PC-9 (cell line): Measurements from ENCODE around the gene RHOF. TPM values are rescaled to one million over a fixed set of nuclear protein-coding genes. Genes with fewer than 3 reads are reported as not detected.

Experiments used
- BruUV-seq: library from RNA; stranded (reverse); fragments of 400-500 nt; replicated peaks from 2 replicates; lab custom pipeline; 2021; lab: Mats Ljungman, UMichigan
- CTCF ChIA-PET: fragments of 300-600 bp; sonication (Branson Sonifier 250); formaldehyde crosslinking; loops from one replicate; lab custom pipeline; 2022; ENCODE audit warnings: antibody characterized with exemption; lab: Charles Lee
- POLR2A ChIA-PET: fragments of 300-600 bp; sonication (Branson Sonifier 250); formaldehyde crosslinking; loops from one replicate; lab custom pipeline; 2022; ENCODE audit warnings: antibody characterized with exemption; ENCODE audit not compliant: unreplicated experiment; lab: Charles Lee
- DNase-seq, 2 experiments: peaks; one replicate each; pipeline versions ENCODE4 v3.0.0 to v3.0.0-alpha.2; 2015 to 2022; ENCODE audit warnings: mixed read lengths in 1 of 2
- H2AFZ ChIP-seq: fragments of 200-600 bp; sonication (generic); 2 replicates; pipeline ENCODE4 v1.8.1; 2017; ENCODE audit warnings: antibody characterized with exemption
- H3F3A ChIP-seq: fragments of 200-600 bp; sonication (generic); 2 replicates; pipeline ENCODE4 v1.8.1; 2017; ENCODE audit warnings: antibody characterized with exemption, mild to moderate bottlenecking, low read depth; ENCODE audit not compliant: insufficient read depth
- H3K27ac ChIP-seq: fragments of 200-600 bp; sonication (generic); 2 replicates; pipeline ENCODE4 v1.6.1; 2016; ENCODE audit warnings: mixed run types
- H3K27me3 ChIP-seq: fragments of 200-600 bp; sonication (generic); 2 replicates; pipeline ENCODE4 v1.6.1; 2016; ENCODE audit warnings: low read depth, mixed run types; ENCODE audit not compliant: insufficient read depth
- H3K36me3 ChIP-seq: fragments of 200-600 bp; sonication (generic); 2 replicates; pipeline ENCODE4 v1.6.1; 2016; ENCODE audit warnings: low read depth, mixed run types
- H3K4me1 ChIP-seq: fragments of 200-600 bp; sonication (generic); replicated peaks from 2 replicates; pipeline ENCODE4 v1.6.1; 2016; ENCODE audit warnings: mixed run types; ENCODE audit not compliant: insufficient read depth
- H3K4me2 ChIP-seq: fragments of 200-600 bp; sonication (generic); 2 replicates; pipeline ENCODE4 v1.6.1; 2017; ENCODE audit warnings: mixed run types
- H3K4me3 ChIP-seq: fragments of 200-600 bp; sonication (generic); 2 replicates; pipeline ENCODE4 v1.6.1; 2016; ENCODE audit warnings: mixed run types
- H3K79me2 ChIP-seq: fragments of 200-600 bp; sonication (generic); 2 replicates; pipeline ENCODE4 v1.6.1; 2017; ENCODE audit warnings: low read depth, mixed run types
- H3K9me2 ChIP-seq: fragments of 200-600 bp; sonication (generic); 2 replicates; pipeline ENCODE4 v1.8.1; 2017; ENCODE audit warnings: mild to moderate bottlenecking; ENCODE audit not compliant: insufficient read depth
- H3K9me3 ChIP-seq: fragments of 200-600 bp; sonication (generic); 2 replicates; pipeline ENCODE4 v1.8.1; 2016; ENCODE audit warnings: low read depth; ENCODE audit not compliant: insufficient read depth
- H4K20me1 ChIP-seq: fragments of 200-600 bp; sonication (generic); 2 replicates; pipeline ENCODE4 v1.8.1; 2017; ENCODE audit not compliant: insufficient read depth
- CTCF ChIP-seq: fragments of 200-600 bp; sonication (generic); conservative IDR thresholded peaks from 2 replicates; pipeline ENCODE4 v1.6.1; 2017; ENCODE audit warnings: mixed run types, antibody characterized with exemption, mild to moderate bottlenecking, moderate library complexity
- EZH2 ChIP-seq: fragments of 200-600 bp; sonication (generic); IDR thresholded peaks from 2 replicates; pipeline ENCODE4 v1.8.0; 2017; ENCODE audit warnings: antibody characterized with exemption, low read depth
- intact Hi-C: fragments of 100-400 bp; cut with micrococcal nuclease; formaldehyde crosslinking; loops from one replicate; pipeline ENCODE4 v1.10.0; 2022; ENCODE audit not compliant: unreplicated experiment
- total RNA-seq: library from RNA; stranded (reverse); gene quantifications from 2 replicates; pipeline ENCODE4 v1.2.3, GENCODE V29; 2021

Gene RHOF
- total RNA-seq, 1 experiment from 2014 or later = 179 TPM

GRCh38 chr12:121767525-121768016 lies 25.9 kb downstream of the RHOF start:
- DNase-seq = no peak
- Histone ChIP-seq H3F3A (peaks cover 4% of the 10 kb centered on the region), H3K4me2 (no peak overlapping the region), H3K4me1 (peaks cover 6% of the 10 kb centered on the region), H3K36me3 (no peaks in the 10 kb centered on the region), H4K20me1 (no peaks in the 10 kb centered on the region), H3K79me2 (no peaks in the 10 kb centered on the region), H3K9me2 (no peaks in the 10 kb centered on the region), H3K9me3 (no peaks in the 10 kb centered on the region), H2AFZ (no peak overlapping the region), H3K4me3 (no peak overlapping the region), H3K27me3 (no peaks in the 10 kb centered on the region), H3K27ac (no peak overlapping the region)
- no peak for TF ChIP-seq EZH2
- TF ChIP-seq CTCF = no peak
- ChIA-PET POLR2A (no interaction called here), CTCF (interaction anchor here (0.6 kb wide), 1 partner anchor 199 kb away, joined by 5 read pairs; no protein-coding TSS in a partner anchor)
- no TSS peak for BruUV-seq
- intact Hi-C loops = no loop called here

GRCh38 chr12:121766290-121767039 lies 27.0 kb downstream of the RHOF start:
- Histone ChIP-seq H4K20me1 (no peaks in the 10 kb centered on the region), H3K4me3 (no peak overlapping the region), H3K79me2 (no peaks in the 10 kb centered on the region), H3K27ac (no peak overlapping the region), H3F3A (no peaks in the 10 kb centered on the region), H3K4me2 (no peak overlapping the region), H3K27me3 (no peaks in the 10 kb centered on the region), H3K36me3 (no peaks in the 10 kb centered on the region), H3K9me2 (no peaks in the 10 kb centered on the region), H3K9me3 (no peaks in the 10 kb centered on the region), H2AFZ (no peak overlapping the region), H3K4me1 (peaks cover 5% of the 10 kb centered on the region; the same call in 1 of the 2 replicates)
- ChIA-PET POLR2A (no interaction called here), CTCF (interaction anchor here (0.6 to 1.2 kb wide), 2 partner anchors 28 to 198 kb away, joined by 4 to 5 read pairs; no protein-coding TSS in a partner anchor)
- intact Hi-C loops = no loop called here
- no TSS peak for BruUV-seq
- no peak for DNase-seq
- no peak for TF ChIP-seq EZH2
- no peak for TF ChIP-seq CTCF

GRCh38 chr12:121765573-121765972 lies 27.9 kb downstream of the RHOF start:
- Histone ChIP-seq H3K36me3 (no peaks in the 10 kb centered on the region), H3K27ac (no peak overlapping the region), H3F3A (no peaks in the 10 kb centered on the region), H4K20me1 (no peaks in the 10 kb centered on the region), H3K79me2 (no peaks in the 10 kb centered on the region), H3K4me2 (no peak overlapping the region), H3K4me1 (peaks cover 5% of the 10 kb centered on the region; the same call in 1 of the 2 replicates), H2AFZ (no peak overlapping the region), H3K4me3 (no peak overlapping the region), H3K9me2 (no peaks in the 10 kb centered on the region), H3K27me3 (no peaks in the 10 kb centered on the region), H3K9me3 (no peaks in the 10 kb centered on the region)
- intact Hi-C loops = no loop called here
- no peak for TF ChIP-seq EZH2
- no peak for TF ChIP-seq CTCF
- CTCF ChIA-PET = interaction anchor here (0.7 to 1.2 kb wide), 2 partner anchors 29 to 418 kb away, joined by 3 to 4 read pairs; no protein-coding TSS in a partner anchor
- no TSS peak for BruUV-seq
- POLR2A ChIA-PET = interaction anchor here (0.6 kb wide), 1 partner anchor 17 kb away, joined by 3 read pairs; no protein-coding TSS in a partner anchor
- peak in 1 of 2 experiments; percentile 60 for DNase-seq
